GM12878 (cell line): ENCODE results near the gene GPM6B. TPM values are rescaled to one million over a fixed set of nuclear protein-coding genes. Genes with fewer than 3 reads are reported as not detected.

Experiments
- BCLAF1 ChIP-seq: fragments of 450-650 bp; IDR thresholded peaks from 2 replicates; pipeline ENCODE4 v1.6.1; 2017; ENCODE audit warnings: antibody characterized with exemption, mild to moderate bottlenecking, moderate library complexity
- CBX3 ChIP-seq: fragments of 200-600 bp; sonication (generic); IDR thresholded peaks from 2 replicates; pipeline ENCODE4 v1.6.1; 2016; ENCODE audit warnings: low read depth, borderline replicate concordance
- CBX5 ChIP-seq: sonication (generic); IDR thresholded peaks from 2 replicates; pipeline ENCODE4 v1.6.1; 2016; ENCODE audit warnings: low read depth, moderate library complexity, mild to moderate bottlenecking, inconsistent platforms
- E2F4 ChIP-seq: IDR thresholded peaks from 2 replicates; pipeline ENCODE4 v1.6.1; 2012; ENCODE audit warnings: low read depth, low read length, improper control_type of control experiment
- E2F8 ChIP-seq: fragments of 450-650 bp; IDR thresholded peaks from 2 replicates; pipeline ENCODE4 v1.6.1; 2018; ENCODE audit warnings: mild to moderate bottlenecking, low read depth, moderate library complexity; ENCODE audit not compliant: partially characterized antibody
- EED ChIP-seq: sonication (generic); IDR thresholded peaks from 2 replicates; pipeline ENCODE4 v1.6.1; 2016; ENCODE audit warnings: antibody characterized with exemption, low read depth
- EGR1 ChIP-seq, 2 experiments: IDR thresholded peaks; 1 replicate in 1 of 2; 2 replicates in 1 of 2; pipeline ENCODE4 v1.6.1; 2011 to 2012; ENCODE audit warnings: low read depth in 2 of 2, low read length in 2 of 2, borderline replicate concordance in 1 of 2, mild to moderate bottlenecking in 1 of 2, moderate library complexity in 1 of 2
- FOS ChIP-seq: IDR thresholded peaks from 3 replicates; pipeline ENCODE4 v1.6.1; 2011; ENCODE audit warnings: borderline replicate concordance; ENCODE audit not compliant: insufficient read length; ENCODE audit errors: extremely low read depth
- GATAD2B ChIP-seq: fragments of 450-650 bp; conservative IDR thresholded peaks from 2 replicates; pipeline ENCODE4 v1.6.1; 2017; ENCODE audit warnings: low read depth, mild to moderate bottlenecking, moderate library complexity
- HDAC6 ChIP-seq: fragments of 200-600 bp; sonication (generic); IDR thresholded peaks from one replicate; pipeline ENCODE4 v1.8.0; 2017; ENCODE audit warnings: antibody characterized with exemption; ENCODE audit not compliant: unreplicated experiment
- KAT2A ChIP-seq: conservative IDR thresholded peaks from 2 replicates; pipeline ENCODE4 v1.6.1; 2011; ENCODE audit warnings: low read depth, low read length; ENCODE audit not compliant: control insufficient read depth
- NKRF ChIP-seq: fragments of 450-650 bp; conservative IDR thresholded peaks from 2 replicates; pipeline ENCODE4 v1.6.1; 2017; ENCODE audit warnings: mild to moderate bottlenecking, moderate library complexity
- PAX8 ChIP-seq: fragments of 450-650 bp; IDR thresholded peaks from 2 replicates; pipeline ENCODE4 v1.6.1; 2017; ENCODE audit warnings: mild to moderate bottlenecking, moderate library complexity
- PML ChIP-seq: IDR thresholded peaks from 2 replicates; pipeline ENCODE4 v1.6.1; 2012; ENCODE audit warnings: low read length, inconsistent platforms
- POLR2AphosphoS2 ChIP-seq: IDR thresholded peaks from 2 replicates; pipeline ENCODE4 v1.6.1; 2011; ENCODE audit warnings: low read depth, mild to moderate bottlenecking, low read length, improper control_type of control experiment, moderate library complexity
- RAD21 ChIP-seq: IDR thresholded peaks from 2 replicates; pipeline ENCODE4 v1.6.1; 2011; ENCODE audit warnings: mild to moderate bottlenecking, low read depth, low read length, moderate library complexity; ENCODE audit not compliant: insufficient read depth
- RB1 ChIP-seq: fragments of 450-650 bp; formaldehyde crosslinking; IDR thresholded peaks from 2 replicates; pipeline ENCODE4 v1.6.1; 2017; ENCODE audit warnings: mild to moderate bottlenecking, borderline replicate concordance
- RFX5 ChIP-seq: IDR thresholded peaks from 2 replicates; pipeline ENCODE4 v1.6.1; 2011; ENCODE audit warnings: low read depth, low read length, improper control_type of control experiment
- SIN3A ChIP-seq: IDR thresholded peaks from 2 replicates; pipeline ENCODE4 v1.6.1; 2012; ENCODE audit warnings: low read depth, low read length, improper control_type of control experiment
- STAT3 ChIP-seq: IDR thresholded peaks from 2 replicates; pipeline ENCODE4 v1.6.1; 2011; ENCODE audit warnings: low read depth, low read length, improper control_type of control experiment
- TAF1 ChIP-seq: IDR thresholded peaks from 2 replicates; pipeline ENCODE4 v1.6.1; 2011; ENCODE audit warnings: mild to moderate bottlenecking, low read depth, low read length, borderline replicate concordance
- TCF3 ChIP-seq: IDR thresholded peaks from 2 replicates; pipeline ENCODE4 v1.6.1; 2012; ENCODE audit warnings: low read depth, mild to moderate bottlenecking, low read length, borderline replicate concordance; ENCODE audit not compliant: insufficient read depth
- ZNF384 ChIP-seq: IDR thresholded peaks from 2 replicates; pipeline ENCODE4 v1.6.1; 2012; ENCODE audit warnings: low read depth, mild to moderate bottlenecking, low read length, improper control_type of control experiment, borderline replicate concordance
- ZNF622 ChIP-seq: fragments of 450-650 bp; IDR thresholded peaks from 2 replicates; pipeline ENCODE4 v1.6.1; 2017; ENCODE audit warnings: mild to moderate bottlenecking, inconsistent platforms
- polyA plus RNA-seq, 11 experiments: library from polyadenylated mRNA; depleted of rRNA in 4 of 11; unstranded in 6 of 11; stranded (reverse) in 5 of 11; fragments of >200 nt; fragmentation: Nextera tagmentation in 4 of 11; fragmentation: Illumina TruSeq in 1 of 11; extraction: Ambion mirVana in 4 of 11; extraction: Trizol in 1 of 11; gene quantifications; 1 replicate in 1 of 11; 2 replicates in 10 of 11; pipeline versions ENCODE4 v1.2.1 to v1.2.3, GENCODE V29; 2011 to 2016; ENCODE audit warnings: inconsistent platforms in 2 of 11, missing spikeins in 2 of 11, low read depth in 1 of 11
- total RNA-seq, 4 experiments: library from RNA; depleted of rRNA in 3 of 4; stranded (reverse); fragments of >200 nt in 3 of 4; fragmentation: Illumina TruSeq in 1 of 4; extraction: Trizol in 1 of 4; gene quantifications; 2 replicates each; pipeline versions ENCODE4 v1.2.1 to v1.2.3, GENCODE V29; 2013 to 2021

The GPM6B gene
- total and polyA plus RNA-seq, 10 of the 15 experiments (the other 5 are each of a cell fraction or from before 2014, with no cell fraction given): 0.01 to 2.6 (median 0.37) TPM; not detected in 2

GRCh38 chrX:13752646-13753045, 64.2 kb downstream of the GPM6B start (continued):
- TF ChIP-seq BCLAF1 (no peak), CBX5 (no peak), EED (peak; percentile 99), E2F8 (no peak), CBX3 (no peak), NKRF (no peak), TCF3 (peak; percentile 98), RFX5 (no peak), HDAC6 (no peak), ZNF622 (no peak), PML (no peak), ZNF384 (no peak), STAT3 (no peak), KAT2A (no peak), RAD21 (no peak), TAF1 (no peak), RB1 (no peak), SIN3A (no peak), EGR1 (IDR thresholded peaks at IDR 0.05; ENCODE audit: borderline replicate concordance in 1 of 2, low read depth in 2 of 2, low read length in 2 of 2) (no peak; a peak in 1 of 3 replicates), PAX8 (no peak), GATAD2B (peak; percentile 75), E2F4 (no peak), POLR2AphosphoS2 (no peak), FOS (no peak)
